T-helper 1 cell (primary cell): ENCODE results near the gene AOAH.
"Not testable (repeated sequence)": the region's sequence is repeated elsewhere in the genome, so short reads cannot be mapped to it uniquely, and the experiment has no call there.

Experiments
- DNase-seq, 5 donors: peaks; one replicate each; pipeline ENCODE4 v3.0.0-alpha.2; 2012 to 2020

The AOAH gene

DNA sequence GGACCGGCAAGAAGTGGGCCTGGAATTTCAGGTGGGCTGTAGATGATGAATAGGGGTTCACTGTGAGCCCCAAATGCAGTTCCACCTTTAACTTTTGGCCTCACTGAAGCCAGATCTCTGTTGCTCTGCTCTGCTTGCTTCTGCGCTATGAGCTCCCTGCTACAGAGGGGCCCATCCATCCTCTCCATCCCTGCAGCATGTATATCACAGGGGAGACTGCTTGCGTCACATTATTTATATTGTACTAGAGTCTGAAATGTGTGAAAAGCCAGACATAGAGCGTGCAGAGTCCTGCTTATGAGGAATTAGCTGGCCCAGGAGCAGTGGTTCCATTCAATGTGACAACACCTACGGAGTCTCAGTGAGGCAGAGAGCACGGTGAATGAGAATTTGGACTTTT is 69.9 kb downstream of the AOAH start:
- no peak for DNase-seq

DNA sequence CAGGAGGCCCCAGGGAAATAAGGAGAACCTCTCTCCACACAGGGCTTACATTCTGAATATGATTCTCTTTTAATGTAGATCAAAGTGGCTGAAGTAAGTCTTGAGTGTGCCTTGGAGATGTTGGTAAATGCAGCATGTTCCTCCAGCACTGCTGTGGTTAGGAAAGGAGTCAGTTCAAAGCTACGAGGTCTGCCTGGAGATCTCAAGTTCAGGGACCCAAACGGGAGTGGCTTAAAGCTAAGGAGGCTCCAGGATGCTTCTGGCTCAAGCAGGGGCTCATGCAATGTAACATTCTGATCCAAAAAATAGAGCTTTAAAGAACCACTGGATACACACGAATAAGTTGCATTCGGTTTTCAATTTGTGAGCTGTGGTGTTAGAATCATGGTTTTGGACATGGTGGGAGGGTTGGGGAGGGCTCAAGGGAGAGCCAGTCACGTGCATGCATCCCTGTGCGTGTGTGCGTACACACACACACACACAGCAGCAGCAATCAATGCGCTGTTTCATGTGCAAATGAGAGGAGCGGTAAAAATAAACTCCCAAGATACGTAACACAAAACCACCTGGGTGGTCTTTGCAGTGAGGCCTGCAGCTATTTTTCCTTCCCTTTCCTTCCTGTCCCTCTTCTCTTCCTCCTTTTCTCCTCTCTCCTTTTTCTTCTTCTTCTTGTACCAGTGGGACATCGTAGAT is 70.5 kb downstream of the AOAH start:
- no peak for DNase-seq

DNA sequence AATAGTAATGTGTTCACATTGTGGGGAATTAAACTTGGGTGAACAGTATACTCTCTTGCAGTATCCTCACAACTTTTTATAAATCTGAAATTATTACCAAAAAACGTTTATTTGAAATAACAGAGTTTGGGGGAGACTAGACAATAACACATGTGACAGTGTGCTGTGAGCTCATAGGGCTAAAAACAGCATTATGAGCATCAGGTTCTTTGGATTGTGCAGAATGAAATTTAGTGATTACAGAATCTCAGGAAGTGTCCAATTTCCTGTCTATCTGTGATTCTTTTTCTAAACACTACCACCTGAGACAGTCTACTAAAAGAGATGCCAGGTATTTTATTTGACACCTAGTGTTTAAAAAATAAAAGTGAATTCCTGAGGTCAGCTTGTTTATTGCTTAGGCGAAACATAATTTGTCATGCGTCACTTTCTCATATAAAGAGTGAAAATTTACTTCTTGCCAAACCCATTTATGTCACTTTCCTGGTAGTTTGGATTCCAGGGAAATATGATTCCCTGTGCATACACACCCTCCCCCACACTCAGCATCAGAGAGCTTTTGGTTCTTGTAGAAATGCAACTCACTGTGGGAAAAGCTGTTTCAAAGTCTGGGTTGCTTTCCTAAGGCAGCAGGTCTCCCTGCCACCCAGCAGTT is 71.2 kb downstream of the AOAH start:
- DNase-seq = no peak

DNA sequence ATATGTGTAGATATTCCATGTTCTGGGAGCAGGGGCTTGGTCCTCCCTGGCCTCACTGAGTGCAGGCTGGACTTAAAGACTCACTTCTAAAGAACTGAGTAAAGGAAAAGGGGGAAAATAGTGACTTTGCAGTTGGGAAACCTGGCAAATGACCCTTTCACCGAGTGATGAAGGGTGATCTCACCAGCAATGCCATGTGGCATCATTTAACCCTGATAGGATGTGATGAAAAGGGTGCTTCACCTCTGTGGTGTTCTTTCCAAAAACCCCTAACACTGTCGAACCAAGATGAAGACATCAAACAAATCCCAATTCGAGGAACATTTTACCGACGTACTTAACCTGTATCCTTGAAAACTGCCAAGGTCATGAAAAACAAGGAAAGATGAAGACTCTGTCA is 71.9 kb downstream of the AOAH start:
- DNase-seq = no peak

DNA sequence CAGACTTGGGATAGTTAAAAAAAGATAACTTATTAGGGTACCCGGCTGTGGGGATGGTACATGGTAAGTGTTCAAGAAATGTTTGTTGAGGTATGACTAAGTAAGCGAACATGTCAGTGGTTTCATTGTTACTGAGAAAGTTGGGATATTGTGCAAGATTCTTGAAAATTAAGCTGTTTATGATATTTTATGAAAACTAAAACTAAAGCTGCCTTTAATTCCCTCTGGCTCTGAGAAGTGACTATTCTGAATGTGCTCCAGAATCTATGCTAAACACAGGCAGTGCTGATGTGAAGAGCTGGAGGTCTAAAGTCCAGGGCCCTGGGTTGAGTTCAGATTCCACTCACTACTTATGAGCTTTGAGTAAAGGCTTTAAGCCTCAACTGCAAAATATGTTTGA is 72.9 kb downstream of the AOAH start:
- DNase-seq = peak in 1 of 5 donors; percentile 26

DNA sequence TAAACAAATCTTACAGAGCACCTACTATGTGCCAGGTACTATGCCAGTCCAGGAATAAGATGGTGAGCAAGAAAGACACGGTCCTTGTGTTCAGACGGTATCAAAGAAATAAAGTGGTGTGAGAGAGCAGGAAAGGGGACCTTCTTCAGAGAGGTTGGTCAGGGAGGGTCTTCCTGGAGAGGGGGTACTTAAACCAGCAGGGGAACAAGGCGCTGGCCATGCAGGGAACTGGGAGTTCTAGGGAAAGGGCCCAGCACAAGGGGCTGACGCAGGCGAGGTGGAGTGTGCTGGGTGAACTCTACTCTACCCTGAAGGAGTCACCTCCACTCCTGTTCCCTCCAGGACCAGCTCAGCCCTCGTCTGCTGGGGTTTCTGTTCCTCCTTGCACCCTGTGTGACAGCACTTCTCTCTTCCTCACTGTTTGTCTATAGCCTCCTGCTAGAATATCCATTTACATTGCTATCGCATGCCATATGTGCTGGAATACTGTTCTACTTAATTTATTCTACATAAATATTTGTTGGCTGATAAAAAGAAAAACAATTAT is 73.5 kb downstream of the AOAH start:
- DNase-seq = no peak

DNA sequence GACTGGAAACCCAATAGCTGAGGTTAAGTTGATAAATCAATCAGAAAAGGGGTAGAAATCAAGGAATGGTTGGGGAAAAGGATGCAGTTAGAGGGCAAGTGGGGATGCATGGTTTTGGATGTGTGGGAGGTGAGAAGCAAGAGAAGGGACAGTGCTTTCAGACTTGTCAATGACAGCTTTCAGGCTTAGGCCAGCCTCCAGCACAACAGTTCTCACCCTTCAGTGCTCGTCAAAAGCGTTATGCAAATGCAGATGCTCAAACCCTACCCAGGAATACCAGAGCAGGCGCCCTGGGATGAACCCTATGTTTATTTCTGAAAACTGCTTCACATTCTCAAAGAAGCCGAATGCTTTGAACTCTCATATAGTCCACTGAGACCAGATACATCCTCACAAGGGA is 74.0 kb downstream of the AOAH start:
- no peak for DNase-seq

DNA sequence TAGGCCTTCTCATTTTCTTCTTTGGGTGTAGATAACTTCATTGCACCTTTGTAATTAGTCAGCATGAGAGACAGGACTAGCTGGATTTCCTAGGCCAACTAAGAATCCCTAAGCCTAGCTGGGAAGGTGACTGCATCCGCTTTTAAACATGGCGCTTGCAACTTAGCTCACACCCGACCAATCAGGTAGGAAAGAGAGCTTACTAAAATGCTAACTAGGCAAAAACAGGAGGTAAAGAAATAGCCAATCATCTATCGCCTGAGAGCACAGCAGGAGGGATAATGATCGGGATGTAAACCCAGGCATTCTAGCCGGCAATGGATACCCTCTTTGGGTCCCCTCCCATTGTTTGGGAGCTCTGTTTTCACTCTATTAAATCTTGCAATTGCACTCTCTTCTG is 75.0 kb downstream of the AOAH start:
- DNase-seq = not testable (repeated sequence)

DNA sequence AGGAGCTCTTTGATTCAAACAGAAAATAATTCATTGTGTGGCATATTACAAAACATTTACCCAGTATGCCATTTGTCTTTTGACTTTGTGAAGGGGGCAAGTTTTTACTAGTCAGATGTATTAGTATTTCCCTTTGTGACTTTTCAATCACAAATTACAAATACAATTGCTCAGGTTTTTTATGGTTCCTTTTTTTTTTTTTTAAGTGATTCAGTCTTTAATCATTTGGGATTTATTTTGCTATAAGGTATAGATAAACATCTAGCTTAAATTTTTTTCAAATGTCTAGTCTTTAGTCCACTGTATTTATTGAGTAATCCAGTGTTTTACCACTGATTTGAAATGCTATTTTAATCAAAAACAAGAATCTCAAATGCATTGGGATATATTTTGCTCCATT is 75.9 kb downstream of the AOAH start:
- no peak for DNase-seq

DNA sequence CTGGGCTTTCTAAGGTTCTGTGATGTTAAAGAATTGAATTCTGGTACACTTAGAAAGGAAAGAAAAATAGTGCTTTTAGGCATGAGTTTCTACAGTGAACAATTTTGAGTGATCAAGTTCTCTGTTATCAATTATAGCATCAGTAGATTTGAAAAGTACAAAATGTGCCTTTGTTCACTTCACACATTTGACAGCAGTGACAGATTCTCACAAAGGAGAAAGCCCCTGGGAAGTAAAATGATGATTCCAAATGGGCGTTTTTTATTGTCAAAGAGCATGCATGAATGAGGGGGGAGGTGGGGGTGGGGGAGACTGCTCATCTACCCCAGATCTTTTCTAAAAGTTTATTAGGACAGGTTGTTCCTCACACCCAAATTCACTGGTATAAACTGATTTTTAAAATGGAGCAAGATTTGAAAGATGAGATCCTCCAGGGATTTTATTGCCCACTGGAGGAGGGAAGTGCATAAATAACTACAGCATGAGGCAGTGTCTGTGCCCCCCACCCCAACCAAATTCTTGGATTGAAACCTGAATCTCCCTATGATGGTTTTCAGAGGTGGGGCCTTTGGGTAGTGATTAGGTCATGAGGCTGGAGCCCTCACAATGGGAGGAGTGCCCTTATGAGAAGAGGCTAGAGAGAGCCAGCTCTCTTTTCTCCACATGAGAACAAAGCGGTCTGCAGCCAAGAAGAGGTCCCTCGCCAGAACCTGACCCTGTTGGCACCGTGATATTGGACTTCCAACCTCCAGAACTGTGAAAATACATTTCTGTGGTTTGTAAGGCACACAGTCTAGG is 79.5 kb downstream of the AOAH start:
- DNase-seq = no peak

DNA sequence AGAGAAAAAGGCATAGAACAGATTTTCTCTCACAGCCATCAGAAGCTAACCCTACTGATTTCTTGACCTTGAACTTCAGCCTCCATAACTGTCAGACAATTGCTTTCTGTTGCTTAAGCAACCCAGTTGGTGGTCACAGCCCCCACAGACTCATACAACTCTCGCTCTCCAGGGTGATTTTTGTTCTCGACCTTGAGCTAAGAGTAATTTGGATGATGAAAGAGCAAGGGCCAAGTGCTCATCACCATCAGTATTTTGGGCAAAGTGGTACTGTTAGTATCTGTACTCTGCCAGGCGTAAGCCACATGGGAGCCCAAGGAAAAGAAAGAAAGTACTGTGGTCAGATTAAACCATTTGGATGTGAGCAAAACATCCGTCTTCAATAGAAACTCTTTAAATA is 81.9 kb downstream of the AOAH start:
- no peak for DNase-seq

DNA sequence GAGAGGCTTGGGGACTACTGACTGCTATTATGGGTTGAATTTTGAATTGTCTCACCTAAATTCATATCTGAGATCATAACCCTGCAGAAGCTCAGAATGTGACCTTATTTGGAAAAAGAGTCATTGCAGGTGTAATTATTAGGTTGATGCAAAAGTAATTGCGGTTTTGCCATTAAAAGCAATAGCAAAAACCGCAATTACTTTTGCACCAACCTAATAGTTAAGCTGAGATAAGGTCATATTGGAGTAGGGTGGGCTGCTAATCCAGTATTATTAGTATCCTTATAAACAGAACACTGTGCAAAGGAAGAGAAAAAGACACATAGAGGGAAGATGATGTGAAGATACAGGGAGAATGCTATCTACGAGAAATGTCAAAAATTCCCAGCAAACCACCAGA is 82.3 kb downstream of the AOAH start:
- no peak for DNase-seq

DNA sequence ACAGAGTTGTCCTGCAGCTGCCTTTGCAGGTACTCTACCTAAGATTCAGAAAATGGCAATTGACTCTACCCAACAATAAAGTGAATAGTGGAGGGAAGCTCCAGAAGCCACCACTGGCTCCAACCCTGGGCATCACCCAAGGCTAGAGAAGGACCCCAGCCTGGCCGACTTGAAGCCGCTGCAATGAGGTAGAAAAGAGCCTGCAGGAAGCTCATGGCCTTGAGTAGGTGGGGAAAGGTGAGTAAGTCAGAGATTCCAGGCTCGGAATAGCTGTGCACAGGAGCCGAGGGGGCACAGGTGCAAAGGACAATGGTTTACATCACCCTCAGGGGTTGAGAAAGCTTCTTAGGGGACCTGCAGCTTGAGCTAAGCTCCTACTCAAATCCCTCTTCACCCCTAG is 83.6 kb downstream of the AOAH start:
- no peak for DNase-seq

DNA sequence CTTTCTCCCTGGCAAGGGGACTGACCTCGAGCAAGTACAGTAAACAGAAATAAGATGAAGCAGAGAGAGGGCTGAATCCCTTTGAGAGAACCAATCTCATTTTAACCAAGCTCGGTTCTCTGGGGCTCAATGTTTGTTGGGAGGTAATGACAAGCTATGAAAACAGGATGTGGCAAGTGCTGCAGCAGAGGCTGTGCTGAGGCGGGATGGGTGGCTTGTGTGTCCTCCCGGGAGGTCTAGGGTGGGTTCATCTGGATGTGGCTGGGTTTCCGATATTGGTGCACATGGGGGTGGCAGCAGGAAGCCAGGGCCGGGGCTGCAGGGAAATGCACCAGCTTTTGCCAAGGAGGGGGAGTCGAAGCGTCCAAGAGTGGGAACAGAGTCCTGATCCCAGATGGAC is 84.5 kb downstream of the AOAH start:
- DNase-seq = peak in 3 of 5 donors; percentile 7 to 79 (median 9)

DNA sequence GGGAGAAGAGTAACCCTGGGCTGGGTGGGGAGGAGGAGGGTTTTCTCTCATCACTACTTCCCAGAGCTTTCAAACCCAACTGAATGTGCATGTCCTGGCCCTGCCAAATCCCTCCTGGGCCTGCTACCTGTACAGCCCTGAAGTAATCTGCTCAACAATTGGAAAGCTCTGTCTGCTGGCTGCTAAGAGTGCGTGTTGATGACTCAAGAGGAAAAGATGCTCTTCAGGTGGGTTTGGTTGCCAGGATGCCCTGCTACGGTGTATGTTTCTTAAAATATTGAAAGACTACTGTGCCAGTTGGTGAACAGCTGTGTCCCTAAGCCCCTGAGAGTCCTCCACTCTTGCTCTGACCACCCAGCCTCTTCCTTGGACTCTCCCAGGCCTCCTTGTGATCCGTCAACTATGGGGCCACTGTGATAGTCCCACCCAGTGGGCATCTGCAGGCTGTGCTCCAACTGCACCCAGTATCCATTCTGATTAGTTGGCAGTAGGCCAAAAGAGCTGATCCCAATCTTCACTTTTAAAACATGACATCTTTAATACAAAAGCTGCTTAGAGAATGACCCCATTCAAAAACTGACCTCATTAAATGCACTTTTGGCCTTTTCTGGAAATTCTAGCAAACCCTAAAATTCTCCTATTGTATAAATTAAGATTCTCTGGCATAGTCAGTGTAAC is 85.6 kb downstream of the AOAH start:
- no peak for DNase-seq

DNA sequence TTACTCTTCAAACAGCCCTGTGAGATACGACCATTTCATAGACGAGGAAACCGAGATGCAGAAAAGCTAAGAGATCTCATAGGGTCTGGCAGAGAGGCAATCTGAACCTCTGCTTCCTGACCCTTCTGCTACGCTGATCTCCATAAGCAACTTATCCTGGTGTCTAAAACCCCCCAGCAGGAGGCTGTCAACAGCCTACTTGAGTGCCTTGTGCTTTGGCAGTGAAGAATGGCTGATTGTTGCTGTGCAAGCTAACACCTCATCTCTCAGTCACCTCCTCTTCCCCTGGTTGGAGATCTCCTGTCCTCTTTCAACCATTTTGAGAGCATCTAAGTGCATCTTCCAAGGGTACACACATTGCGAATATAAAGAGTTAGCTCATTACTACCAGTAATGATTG is 86.2 kb downstream of the AOAH start:
- DNase-seq = no peak

DNA sequence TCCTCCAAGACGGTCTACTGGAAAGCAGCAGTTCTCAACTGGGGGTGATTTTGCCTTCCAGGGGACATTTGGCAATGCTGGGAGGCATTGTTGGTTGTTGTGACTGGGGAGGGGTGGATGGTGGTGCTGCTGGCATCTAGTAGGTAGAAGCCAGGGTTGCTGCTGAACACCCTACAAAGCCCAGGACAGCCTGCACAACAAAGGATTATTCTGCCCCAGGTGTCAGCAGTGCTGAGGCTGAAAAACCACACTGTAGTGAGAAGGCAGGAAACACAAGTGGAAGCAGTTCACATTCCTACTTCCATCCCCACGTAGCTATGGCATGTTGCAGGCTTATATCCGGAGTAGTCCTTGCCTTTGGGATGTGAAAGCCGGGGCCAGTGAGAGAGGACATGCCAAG is 86.9 kb downstream of the AOAH start:
- no peak for DNase-seq

DNA sequence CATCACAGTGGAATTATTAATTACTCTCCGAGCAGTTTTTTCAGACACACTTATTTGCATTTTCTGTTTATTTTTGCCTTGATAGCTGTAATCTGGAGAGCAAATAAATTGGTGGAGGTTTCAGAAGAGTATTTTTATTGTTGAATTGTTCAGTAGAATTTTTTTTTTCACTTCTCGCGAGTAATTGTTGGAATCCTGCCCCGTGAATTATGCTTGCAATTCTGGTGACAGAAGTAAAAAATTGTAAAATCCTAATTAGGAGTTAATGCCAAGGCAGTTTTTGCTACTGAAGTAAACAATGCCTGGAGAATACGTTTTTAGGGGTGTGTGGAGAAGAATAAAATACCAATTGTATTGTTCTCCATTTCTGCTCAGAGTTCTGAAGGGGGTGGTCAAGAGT is 88.2 kb downstream of the AOAH start:
- DNase-seq = no peak

DNA sequence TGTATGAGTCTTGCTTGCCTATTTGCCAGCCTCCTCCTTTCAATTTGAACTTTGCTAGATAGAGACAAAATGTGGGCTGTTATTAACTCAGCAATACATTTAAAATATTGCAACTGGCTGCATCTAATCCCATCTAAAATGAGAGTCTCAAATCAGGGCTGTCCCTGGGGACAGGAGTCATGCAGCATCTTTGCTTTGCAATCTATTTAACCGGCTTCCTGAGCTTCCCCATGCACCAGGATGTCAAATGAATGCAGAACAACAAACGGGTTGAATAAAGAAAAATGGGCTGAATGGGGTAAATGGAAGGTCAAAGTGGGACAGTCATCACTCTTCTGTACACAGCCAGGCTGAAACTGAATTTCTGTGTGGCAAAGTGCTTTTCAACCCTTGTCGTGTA is 89.2 kb downstream of the AOAH start:
- DNase-seq = no peak

DNA sequence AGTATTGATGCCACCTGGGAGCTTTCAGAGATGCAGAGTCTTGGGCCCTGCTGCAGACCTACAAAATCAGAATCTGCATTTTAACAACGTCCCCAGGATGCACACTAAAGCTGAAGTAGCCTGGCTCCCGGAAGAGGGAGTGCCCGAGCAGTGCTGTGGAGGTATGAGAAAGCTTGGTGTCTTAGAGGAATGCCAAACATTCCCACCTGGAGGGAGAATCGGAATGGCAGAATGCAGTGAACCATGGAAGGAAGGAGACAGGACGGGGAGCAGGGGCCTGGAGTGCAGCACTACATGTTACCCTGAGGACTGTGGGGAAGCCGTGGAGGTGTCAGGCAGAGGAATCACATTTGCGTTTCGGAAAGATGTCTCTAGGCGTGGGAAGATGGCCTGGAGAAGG is 90.9 kb downstream of the AOAH start:
- no peak for DNase-seq

DNA sequence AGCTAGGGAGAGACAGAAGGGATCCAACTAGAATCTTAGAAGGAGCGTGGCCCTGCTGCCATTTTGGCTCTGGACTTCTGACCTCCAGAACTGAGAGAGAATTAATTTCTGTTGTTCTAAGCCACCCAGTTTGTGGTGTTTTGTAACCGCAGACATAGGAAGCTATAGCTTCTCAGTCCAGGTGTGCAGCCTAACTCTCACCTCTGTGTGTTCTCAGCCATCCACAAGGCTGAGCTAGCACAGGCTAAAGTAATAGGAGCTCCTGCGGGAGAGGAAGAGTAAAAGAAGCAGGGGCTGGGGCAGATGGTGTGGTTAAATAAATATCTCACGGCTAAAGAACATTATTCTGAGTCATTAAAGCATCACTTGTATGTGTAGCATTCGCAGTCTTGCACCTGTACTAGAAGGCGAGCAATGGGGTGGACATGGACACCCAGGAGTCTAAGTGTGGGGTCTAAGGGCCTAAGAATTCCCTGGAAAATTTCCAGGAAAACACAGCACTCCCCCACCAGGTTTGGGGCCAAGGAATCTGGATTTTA is 94.1 kb downstream of the AOAH start:
- no peak for DNase-seq

DNA sequence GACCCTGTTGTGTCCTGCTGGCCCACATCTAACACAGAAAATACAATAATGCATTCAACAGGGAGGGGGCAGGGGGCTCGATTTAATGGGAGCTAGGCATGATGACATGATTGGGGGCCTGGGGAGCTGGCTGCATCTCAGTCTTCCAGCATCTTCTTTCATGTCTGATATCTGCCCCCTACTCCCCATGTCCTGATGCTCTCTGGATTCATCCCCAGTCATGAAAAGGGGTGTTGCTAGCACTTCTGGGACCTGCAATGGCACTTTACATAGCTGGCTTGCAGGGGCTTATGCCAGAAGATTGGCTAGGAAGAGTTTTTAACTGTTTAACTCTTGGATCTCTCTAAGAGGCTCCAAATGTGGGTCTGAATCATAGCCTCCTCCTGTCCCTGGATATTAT is 94.9 kb downstream of the AOAH start:
- no peak for DNase-seq

DNA sequence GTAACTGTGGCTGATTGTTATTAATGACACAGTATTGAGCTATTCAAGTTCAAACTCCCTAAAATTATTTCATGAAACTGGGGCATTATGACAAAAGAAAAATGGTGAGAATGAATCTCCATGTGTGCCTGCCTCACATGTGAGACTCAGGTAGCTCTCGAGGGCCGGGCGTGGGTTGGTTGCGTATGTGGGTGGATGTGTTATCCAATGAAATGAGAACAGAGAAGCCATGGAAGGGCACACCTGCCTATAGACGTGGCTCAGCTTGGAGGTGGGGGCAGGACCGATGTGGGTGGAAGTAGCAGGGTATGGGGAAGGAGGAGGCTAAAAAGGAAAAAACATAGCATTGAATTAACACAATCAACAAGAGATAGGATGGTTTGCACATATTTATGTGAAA is 96.5 kb downstream of the AOAH start:
- no peak for DNase-seq
